Measurements from ENCODE around the gene QARS1. TPM values are rescaled to one million over a fixed set of nuclear protein-coding genes. Genes with fewer than 3 reads are reported as not detected.

The QARS1 gene
- total and polyA plus RNA-seq, 2 of the 13 experiments (the other 11 are each of a cell fraction or from before 2014, with no cell fraction given) = 307 to 327 TPM

GRCh38 chr3:49122022-49122421 is 17.5 kb upstream of the QARS1 start:
- Histone ChIP-seq H3K9ac (ENCODE audit: insufficient read depth, low read depth, low read length) (no peak overlapping the region), H2AFZ (ENCODE audit: low read length) (no peak overlapping the region), H3K27me3 (ENCODE audit: control insufficient read depth in 1 of 2, insufficient read depth in 2 of 2, low read length in 2 of 2) (no peaks in the 10 kb centered on the region; a peak in 1 of 5 replicates), H3K4me2 (ENCODE audit: low read depth, low read length) (no peak overlapping the region), H3K4me1 (ENCODE audit: insufficient read depth, low read length) (peaks cover 19% of the 10 kb centered on the region), H4K20me1 (ENCODE audit: insufficient read depth, low read length) (no peaks in the 10 kb centered on the region), H3K9me3 (ENCODE audit: low read length) (no peaks in the 10 kb centered on the region), H3K36me3 (replicated peaks in 1 of 2; ENCODE audit: control insufficient read depth in 1 of 2, insufficient read depth in 2 of 2, low read length in 2 of 2) (peaks cover 20 to 47% of the 10 kb centered on the region in 2 experiments), H3K4me3 (replicated peaks in 1 of 3; ENCODE audit: insufficient read depth in 1 of 3, low read depth in 2 of 3, low read length in 3 of 3) (no peak overlapping the region), H3K79me2 (ENCODE audit: insufficient read depth, low read length) (peaks cover 14% of the 10 kb centered on the region), H3K27ac (ENCODE audit: extremely low read length, insufficient read depth, low read length) (no peak overlapping the region)
- CTCF ChIA-PET (ENCODE audit: low intra/inter-chr PET ratio, low total read pairs) = no interaction called here
- TF ChIP-seq NFYC (CRISPR knock-in tag; IDR thresholded peaks at IDR 0.05) = no peak
- POLR2A ChIA-PET = interaction anchor here (1.6 to 4.3 kb wide), 5 partner anchors 12 to 115 kb away, joined by 12 to 110 read pairs (median 32); partner anchors contain the start of genes IMPDH2, LAMB2, QRICH1 and WDR6
- no peak for FAIRE-seq
- no peak for ATAC-seq
- intact Hi-C loops (cut with micrococcal nuclease; ENCODE audit: unreplicated experiment) = no loop called here
- no peak for DNase-seq (ENCODE audit: low spot score)
- WGBS (ENCODE audit: low lambda C conversion rate) = 100% methylated on average over 3 of the region's 12 CpGs
- no TSS peak for BruUV-seq (replicated peaks)
- in situ Hi-C loops (cut with HindIII; ENCODE audit: extremely low pct_ligation_motif_present, low pct_unique_long_range_greater_than_20kb) = no loop called here

- Histone ChIP-seq H2AFZ (ENCODE audit: low read length) (no peak overlapping the region), H4K20me1 (ENCODE audit: insufficient read depth, low read length) (no peaks in the 10 kb centered on the region), H3K9me3 (ENCODE audit: low read length) (no peaks in the 10 kb centered on the region), H3K27me3 (ENCODE audit: control insufficient read depth in 1 of 2, insufficient read depth in 2 of 2, low read length in 2 of 2) (no peaks in the 10 kb centered on the region; a peak in 1 of 5 replicates), H3K4me2 (ENCODE audit: low read depth, low read length) (peak overlapping the region; percentile 96), H3K36me3 (replicated peaks in 1 of 2; ENCODE audit: control insufficient read depth in 1 of 2, insufficient read depth in 2 of 2, low read length in 2 of 2) (peaks cover 27 to 51% of the 10 kb centered on the region in 2 experiments), H3K4me1 (ENCODE audit: insufficient read depth, low read length) (peaks cover 19% of the 10 kb centered on the region), H3K27ac (ENCODE audit: extremely low read length, insufficient read depth, low read length) (peak overlapping the region; percentile 84), H3K9ac (ENCODE audit: insufficient read depth, low read depth, low read length) (peak overlapping the region; percentile 97), H3K79me2 (ENCODE audit: insufficient read depth, low read length) (peaks cover 14% of the 10 kb centered on the region), H3K4me3 (replicated peaks in 1 of 3; ENCODE audit: insufficient read depth in 1 of 3, low read depth in 2 of 3, low read length in 3 of 3) (peak overlapping the region; percentile 22 to 100 (median 95); a peak in 4 of 6 replicates)
- intact Hi-C loops (cut with micrococcal nuclease; ENCODE audit: unreplicated experiment) = loop anchor here (2.0 kb wide), 1 partner anchor 16 kb away; the partner anchor contains the start of gene QARS1
- ChIA-PET POLR2A (interaction anchor here (0.9 to 4.3 kb wide), 15 partner anchors 10 to 681 kb away, joined by 3 to 110 read pairs (median 6); partner anchors contain the start of genes CCDC51, GPX1, IMPDH2 and LAMB2), CTCF (ENCODE audit: low intra/inter-chr PET ratio, low total read pairs) (no interaction called here)
- DNase-seq (ENCODE audit: low spot score) = no peak
- no TSS peak for BruUV-seq (replicated peaks)
- in situ Hi-C loops (cut with HindIII; ENCODE audit: extremely low pct_ligation_motif_present, low pct_unique_long_range_greater_than_20kb) = no loop called here
- WGBS (ENCODE audit: low lambda C conversion rate) = 93% methylated on average over 8 of the region's 17 CpGs
- ATAC-seq = no peak; the same call in 2 of the 3 replicates
- FAIRE-seq = no peak
- TF ChIP-seq U2AF1 (optimal IDR thresholded peaks at IDR 0.05; ENCODE audit: low read depth, low read length) = no peak
- TF ChIP-seq SKIL (CRISPR knock-in tag; IDR thresholded peaks at IDR 0.05; ENCODE audit: borderline replicate concordance) = 0 out of 2 replicates have a peak, but pooled peaks have one; percentile 28
- TF ChIP-seq ZNF136 (CRISPR knock-in tag; IDR thresholded peaks at IDR 0.05; ENCODE audit: low read depth) = 0 out of 2 replicates have a peak, but pooled peaks have one; percentile 10
- no peak for TF ChIP-seq GATAD1 (CRISPR knock-in tag; IDR thresholded peaks at IDR 0.05)
- TF ChIP-seq SKI (IDR thresholded peaks at IDR 0.05; ENCODE audit: partially characterized antibody) = no peak
- no peak for TF ChIP-seq POLR2G (IDR thresholded peaks at IDR 0.05; ENCODE audit: low read depth, low read length)
- no peak for TF ChIP-seq CBX5 (CRISPR knock-in tag; IDR thresholded peaks at IDR 0.05; ENCODE audit: borderline replicate concordance)
- no peak for TF ChIP-seq ZNF773 (CRISPR knock-in tag; IDR thresholded peaks at IDR 0.05; ENCODE audit: borderline replicate concordance)
- no peak for TF ChIP-seq SALL1 (CRISPR knock-in tag; IDR thresholded peaks at IDR 0.05)
- TF ChIP-seq ZNF276 (CRISPR knock-in tag; IDR thresholded peaks at IDR 0.05; ENCODE audit: low read depth) = no peak
These were observed 16.7 kb upstream of the QARS1 start for GRCh38 chr3:49121132-49121736.
